ENCODE data around the gene ANTXR2.

DNA sequence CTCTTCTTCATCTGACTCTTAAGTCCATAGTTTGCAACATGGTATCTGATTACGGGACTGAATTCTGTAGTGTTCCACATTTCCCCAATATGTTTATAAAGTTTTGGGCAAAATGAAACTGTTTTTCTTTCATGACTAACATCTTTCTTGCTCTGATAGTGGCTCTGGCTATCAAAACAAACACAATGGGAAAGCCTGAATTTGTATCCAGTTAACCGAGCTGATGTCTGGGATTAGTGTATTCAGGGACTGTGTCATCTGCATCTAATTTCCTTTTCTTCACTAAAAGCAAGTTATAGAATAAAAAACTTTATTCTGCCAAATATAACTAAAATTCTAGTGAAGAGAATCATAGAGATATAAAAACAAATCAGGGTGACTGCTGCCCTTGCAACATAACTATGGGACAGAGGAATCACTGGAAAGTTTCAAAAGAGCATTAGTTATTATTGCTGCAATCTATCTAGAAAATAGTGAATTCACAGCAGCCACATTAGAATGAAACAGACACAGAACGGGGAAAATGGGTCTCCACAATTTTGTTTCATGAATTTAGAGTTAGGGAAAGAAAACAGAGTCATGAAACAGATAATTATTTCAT is 61.3 kb downstream of the ANTXR2 start:
- TF ChIP-seq POLR2A (IDR thresholded peaks at IDR 0.05; ENCODE audit: low read depth, low read length) (no peak), TAF1 (IDR thresholded peaks at IDR 0.05; ENCODE audit: borderline replicate concordance, low read depth, low read length) (no peak), POLR2AphosphoS5 (IDR thresholded peaks at IDR 0.05; ENCODE audit: low read depth, low read length) (no peak)

Data from GM12892 (cell line).